H7 (cell line): Measurements from ENCODE around the gene MSH3. TPM values are rescaled to one million over a fixed set of nuclear protein-coding genes. Genes with fewer than 3 reads are reported as not detected.

ENCODE experiments used
- DNase-seq: peaks from one replicate; pipeline ENCODE4 v3.0.0; 2012
- H3K27me3 ChIP-seq: 2 replicates; pipeline ENCODE4 v1.6.0; 2011; ENCODE audit warnings: mild to moderate bottlenecking, low read length; ENCODE audit not compliant: control insufficient read depth, insufficient read depth
- H3K36me3 ChIP-seq: replicated peaks from 2 replicates; pipeline ENCODE4 v1.5.1; 2011; ENCODE audit warnings: low read length; ENCODE audit not compliant: control insufficient read depth, insufficient read depth
- H3K4me3 ChIP-seq: 2 replicates; pipeline ENCODE4 v1.5.1; 2011; ENCODE audit warnings: low read depth, mild to moderate bottlenecking, control low read depth, low read length, moderate library complexity; ENCODE audit not compliant: insufficient read depth
- total RNA-seq: library from RNA; depleted of rRNA; stranded (reverse); fragments of >200 nt; shearing (Covaris generic); gene quantifications from 2 replicates; pipeline ENCODE4 v1.2.3, GENCODE V29; 2014

Gene MSH3
- total RNA-seq, 1 experiment from 2014 or later = 10.1 TPM

GRCh38 chr5:80706835-80707447, 52.5 kb downstream of the MSH3 start:
- Histone ChIP-seq H3K27me3 (no peaks in the 10 kb centered on the region), H3K36me3 (no peaks in the 10 kb centered on the region; the same call in 1 of the 2 replicates), H3K4me3 (no peak overlapping the region)
- DNase-seq = no peak

- Histone ChIP-seq H3K27me3 (no peaks in the 10 kb centered on the region), H3K36me3 (no peaks in the 10 kb centered on the region; the same call in 1 of the 2 replicates), H3K4me3 (no peak overlapping the region)
- DNase-seq = no peak
Measured at GRCh38 chr5:80707645-80708044, 53.2 kb downstream of the MSH3 start.

- Histone ChIP-seq H3K4me3 (no peak overlapping the region), H3K27me3 (no peaks in the 10 kb centered on the region), H3K36me3 (no peaks in the 10 kb centered on the region)
- DNase-seq = no peak
Measured at GRCh38 chr5:80711216-80711615, 56.8 kb downstream of the MSH3 start.

GRCh38 chr5:80711938-80712337, 57.5 kb downstream of the MSH3 start:
- H3K27me3 ChIP-seq = no peaks in the 10 kb centered on the region
- DNase-seq = peak; percentile 58
- H3K36me3 ChIP-seq = no peaks in the 10 kb centered on the region
- no peak overlapping the region for H3K4me3 ChIP-seq

- no peaks in the 10 kb centered on the region for H3K27me3 ChIP-seq
- no peak overlapping the region for H3K4me3 ChIP-seq
- DNase-seq = no peak
- H3K36me3 ChIP-seq = no peaks in the 10 kb centered on the region
Measured at GRCh38 chr5:80712919-80713318, 58.5 kb downstream of the MSH3 start.

GRCh38 chr5:80713631-80714030, 59.2 kb downstream of the MSH3 start:
- no peaks in the 10 kb centered on the region for H3K36me3 ChIP-seq
- DNase-seq = no peak
- no peaks in the 10 kb centered on the region for H3K27me3 ChIP-seq
- no peak overlapping the region for H3K4me3 ChIP-seq

DNA sequence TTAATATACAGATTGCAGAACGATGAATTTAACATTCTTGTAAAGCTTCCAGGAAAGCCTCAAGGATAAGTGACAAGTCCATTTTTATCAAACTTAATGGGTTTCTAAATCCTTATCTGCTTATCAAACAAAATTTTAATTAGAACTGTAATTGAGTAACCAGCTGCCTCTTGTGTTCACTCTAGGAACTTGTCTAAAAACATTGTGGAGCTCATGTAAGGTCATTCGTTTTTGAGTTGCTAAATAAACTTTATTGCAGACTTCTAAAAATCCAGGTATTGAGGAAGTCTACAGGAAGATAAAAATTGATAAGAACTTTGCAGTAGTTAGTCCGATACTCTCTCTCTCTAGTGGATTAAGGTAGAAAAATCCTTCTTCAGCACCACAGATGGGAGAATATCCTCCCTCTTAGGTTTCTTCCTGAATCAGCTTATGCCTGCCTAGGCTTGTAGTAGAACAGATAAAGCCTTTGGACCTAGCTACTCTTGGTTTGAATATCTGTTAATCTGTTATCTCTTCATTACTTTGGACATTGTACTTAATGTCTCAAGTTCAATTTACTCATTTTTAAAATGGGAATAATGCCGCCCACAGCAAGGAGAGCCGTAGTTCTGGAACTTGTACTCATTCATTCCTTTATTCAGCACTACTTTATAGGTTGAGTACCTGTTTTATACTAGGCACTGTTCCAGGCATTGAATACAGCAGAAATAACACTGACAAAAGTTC, 60.3 kb downstream of the MSH3 start:
- no peak for DNase-seq
- no peak overlapping the region for H3K4me3 ChIP-seq
- no peaks in the 10 kb centered on the region for H3K36me3 ChIP-seq
- H3K27me3 ChIP-seq = no peaks in the 10 kb centered on the region

DNA sequence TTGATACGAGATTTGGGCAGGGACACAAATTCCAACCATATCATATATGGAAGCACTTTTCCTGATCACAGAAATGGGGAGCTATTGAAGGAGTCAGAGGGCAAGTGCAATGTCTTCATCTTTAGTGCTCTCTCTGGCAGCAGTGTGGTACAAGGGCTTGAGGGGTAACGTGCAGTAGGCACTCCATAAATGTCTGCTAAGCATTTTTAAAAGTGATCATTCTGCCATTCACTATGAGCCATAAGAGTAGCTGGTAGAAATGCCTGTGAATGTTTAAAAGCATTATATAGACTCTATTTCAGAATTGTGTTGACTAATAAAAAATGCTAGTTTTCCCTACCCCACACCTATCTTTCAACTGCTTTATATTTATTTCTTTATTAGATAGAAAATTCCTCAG, 61.4 kb downstream of the MSH3 start:
- Histone ChIP-seq H3K36me3 (no peaks in the 10 kb centered on the region), H3K27me3 (no peaks in the 10 kb centered on the region), H3K4me3 (no peak overlapping the region)
- DNase-seq = no peak

DNA sequence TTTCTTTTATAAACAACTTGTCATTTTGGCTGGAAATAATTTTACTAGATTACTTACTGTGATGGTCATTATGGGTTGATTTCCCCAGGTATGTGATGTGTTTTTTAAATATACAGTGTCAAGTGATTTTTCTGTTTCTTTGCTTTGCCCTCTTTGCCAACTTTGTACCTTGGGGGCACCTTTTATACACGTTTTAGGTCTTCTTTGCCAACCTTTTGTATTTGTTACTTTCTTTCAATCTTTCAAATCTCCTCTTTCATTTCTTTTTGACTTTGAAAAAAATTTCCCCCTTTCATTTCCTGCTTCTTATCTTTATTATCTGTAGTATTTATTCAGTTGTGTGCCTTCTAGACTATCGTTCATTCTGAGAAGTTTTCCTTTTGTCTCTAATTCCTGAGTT, 65.7 kb downstream of the MSH3 start:
- no peak overlapping the region for H3K4me3 ChIP-seq
- no peaks in the 10 kb centered on the region for H3K36me3 ChIP-seq
- no peak for DNase-seq
- H3K27me3 ChIP-seq = no peaks in the 10 kb centered on the region

- Histone ChIP-seq H3K4me3 (no peak overlapping the region), H3K36me3 (no peaks in the 10 kb centered on the region), H3K27me3 (no peaks in the 10 kb centered on the region)
- no peak for DNase-seq
Measured at GRCh38 chr5:80722916-80723315, 68.5 kb downstream of the MSH3 start.

DNA sequence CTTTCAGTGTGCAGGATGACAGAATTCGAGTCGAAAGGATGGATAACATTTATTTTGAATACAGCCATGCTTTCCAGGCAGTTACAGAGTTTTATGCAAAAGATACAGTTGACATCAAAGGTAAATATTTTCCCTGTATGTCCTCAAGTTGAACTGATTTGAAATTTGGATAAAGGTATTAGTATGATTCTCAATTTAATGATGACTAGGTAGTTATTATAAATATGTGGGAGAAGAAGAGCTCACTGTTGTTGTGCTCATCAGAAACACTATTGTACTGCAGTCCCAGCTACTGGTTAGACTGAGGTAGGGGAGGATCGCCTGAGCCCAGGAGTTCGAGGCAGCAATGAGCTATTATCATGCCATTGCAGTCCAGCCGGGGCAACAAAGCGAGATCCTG, 71.0 kb downstream of the MSH3 start:
- Histone ChIP-seq H3K4me3 (no peak overlapping the region), H3K36me3 (no peaks in the 10 kb centered on the region), H3K27me3 (no peaks in the 10 kb centered on the region)
- no peak for DNase-seq

DNA sequence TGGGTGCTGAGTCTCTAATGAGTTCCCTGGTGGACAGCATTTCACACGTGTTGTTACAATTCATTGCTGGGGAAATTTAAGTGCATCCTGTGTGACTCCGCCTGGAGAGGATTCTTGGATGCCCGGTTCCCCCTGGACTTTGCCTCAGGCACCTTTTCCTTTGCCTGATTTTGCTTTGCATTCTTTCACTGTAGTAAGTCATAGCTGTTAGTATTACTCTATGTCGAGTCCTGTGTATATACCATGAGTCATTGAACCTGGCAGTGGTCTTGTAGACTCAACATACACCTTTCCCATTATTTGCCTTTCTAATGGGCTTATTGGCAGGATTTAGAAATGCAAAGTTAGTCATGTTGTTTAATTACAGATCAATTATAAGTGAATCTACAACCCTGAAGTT, 82.3 kb downstream of the MSH3 start:
- Histone ChIP-seq H3K4me3 (no peak overlapping the region), H3K36me3 (no peaks in the 10 kb centered on the region), H3K27me3 (no peaks in the 10 kb centered on the region)
- no peak for DNase-seq

- Histone ChIP-seq H3K36me3 (no peaks in the 10 kb centered on the region), H3K27me3 (no peaks in the 10 kb centered on the region), H3K4me3 (no peak overlapping the region)
- no peak for DNase-seq
Measured at GRCh38 chr5:80738466-80738865, 84.0 kb downstream of the MSH3 start.

DNA sequence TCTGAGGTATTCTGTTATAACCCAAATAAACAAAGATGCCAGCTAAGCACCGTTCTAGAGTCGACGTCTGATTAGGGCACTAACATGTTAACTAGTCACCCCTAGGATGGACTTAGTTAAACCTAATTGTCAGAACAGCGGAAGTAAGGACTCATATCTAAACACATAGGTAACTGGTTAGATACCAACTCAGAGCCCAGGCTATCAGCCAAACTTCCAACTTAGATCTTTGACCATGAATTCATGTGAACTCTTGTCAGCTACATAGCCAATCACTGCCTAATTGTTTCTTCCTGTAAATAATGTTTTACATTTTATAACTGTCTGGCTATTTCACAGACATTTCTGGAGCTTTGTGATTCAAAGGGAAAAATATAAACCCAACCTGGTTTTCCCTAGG, 84.6 kb downstream of the MSH3 start:
- H3K4me3 ChIP-seq = no peak overlapping the region
- H3K36me3 ChIP-seq = no peaks in the 10 kb centered on the region
- DNase-seq = no peak
- H3K27me3 ChIP-seq = no peaks in the 10 kb centered on the region

GRCh38 chr5:80739496-80739895, 85.0 kb downstream of the MSH3 start:
- DNase-seq = no peak
- Histone ChIP-seq H3K27me3 (no peaks in the 10 kb centered on the region), H3K36me3 (no peaks in the 10 kb centered on the region), H3K4me3 (no peak overlapping the region)
